HEK293 (cell line): ENCODE results near the gene TMEM231.
"Not testable (repeated sequence)": the region's sequence is repeated elsewhere in the genome, so short reads cannot be mapped to it uniquely, and the experiment has no call there.

Experiments used
- CTCF ChIP-seq: fragments of 450-650 bp; formaldehyde crosslinking; IDR thresholded peaks from 2 replicates; pipeline ENCODE4 v1.5.1; 2016; ENCODE audit warnings: missing biosample characterization, missing genetic modification characterization
- HOXD13 ChIP-seq: sonication (generic); formaldehyde crosslinking; IDR thresholded peaks from 2 replicates; pipeline ENCODE4 v1.8.0; 2022; ENCODE audit warnings: missing genetic modification reagents, borderline replicate concordance
- MEIS1 ChIP-seq: sonication (generic); formaldehyde crosslinking; IDR thresholded peaks from 2 replicates; pipeline ENCODE4 v1.8.1; 2022; ENCODE audit warnings: missing genetic modification reagents, mild to moderate bottlenecking, borderline replicate concordance
- OVOL3 ChIP-seq: fragments of 450-650 bp; formaldehyde crosslinking; IDR thresholded peaks from 2 replicates; pipeline ENCODE4 v1.5.1; 2016; ENCODE audit warnings: missing biosample characterization, missing genetic modification characterization
- PRDM1 ChIP-seq: fragments of 450-650 bp; formaldehyde crosslinking; IDR thresholded peaks from 2 replicates; pipeline ENCODE4; 2016; ENCODE audit warnings: missing biosample characterization, missing genetic modification characterization
- ZBTB20 ChIP-seq: fragments of 450-650 bp; formaldehyde crosslinking; IDR thresholded peaks from 2 replicates; pipeline ENCODE4 v1.5.1; 2016; ENCODE audit warnings: missing biosample characterization, missing genetic modification characterization
- ZNF157 ChIP-seq: fragments of 450-650 bp; formaldehyde crosslinking; IDR thresholded peaks from 2 replicates; pipeline ENCODE4 v1.5.1; 2016; ENCODE audit warnings: missing biosample characterization, missing genetic modification characterization
- ZNF311 ChIP-seq: fragments of 450-650 bp; formaldehyde crosslinking; IDR thresholded peaks from 2 replicates; pipeline ENCODE4 v1.5.1; 2017; ENCODE audit warnings: missing biosample characterization, missing genetic modification characterization, borderline replicate concordance
- ZNF423 ChIP-seq: fragments of 450-650 bp; formaldehyde crosslinking; IDR thresholded peaks from 2 replicates; pipeline ENCODE4 v1.5.1; 2016; ENCODE audit warnings: missing biosample characterization, missing genetic modification characterization
- ZNF621 ChIP-seq: fragments of 450-650 bp; formaldehyde crosslinking; IDR thresholded peaks from 2 replicates; pipeline ENCODE4 v1.5.1; 2017; ENCODE audit warnings: missing biosample characterization, missing genetic modification characterization

GRCh38 chr16:75501820-75502219, 54.2 kb downstream of the TMEM231 start:
- not testable (repeated sequence) for TF ChIP-seq CTCF; ZNF621 (tag by site-specific recombination); ZNF311 (tag by site-specific recombination); MEIS1 (CRISPR knock-in tag); ZBTB20; ZNF423 (tag by site-specific recombination); HOXD13 (CRISPR knock-in tag); OVOL3 (tag by site-specific recombination); ZNF157 (tag by site-specific recombination); PRDM1 (tag by site-specific recombination)
